Keratinocyte (primary cell): Measurements from ENCODE around the gene DSCAML1. TPM values are rescaled to one million over a fixed set of nuclear protein-coding genes. Genes with fewer than 3 reads are reported as not detected.

Experiments
- DNase-seq: peaks from one replicate; pipeline ENCODE4 v3.0.0-alpha.2; 2011; ENCODE audit warnings: low read depth, missing footprints, low spot score
- FAIRE-seq: peaks from 2 replicates; lab custom pipeline; 2011; peaks lifted over from hg19 to GRCh38; lab: Jason Lieb, UNC
- H2AFZ ChIP-seq: 2 replicates; pipeline ENCODE4 v1.6.0; 2012; ENCODE audit warnings: low read length, control low read depth, inconsistent platforms; ENCODE audit not compliant: control insufficient read depth
- H3K27ac ChIP-seq: 2 replicates; pipeline ENCODE4 v1.5.1; 2011; ENCODE audit warnings: low read length; ENCODE audit not compliant: control insufficient read depth, insufficient read depth
- H3K27me3 ChIP-seq: 3 replicates; pipeline ENCODE4 v1.6.0; 2011; ENCODE audit warnings: low read length; ENCODE audit not compliant: control insufficient read depth, insufficient read depth; ENCODE audit errors: extremely low read depth
- H3K36me3 ChIP-seq, 2 experiments: 2 replicates in 1 of 2; 3 replicates in 1 of 2; pipeline ENCODE4 v1.5.1; 2011; ENCODE audit warnings: low read length in 2 of 2, mild to moderate bottlenecking in 1 of 2; ENCODE audit not compliant: control insufficient read depth in 2 of 2, insufficient read depth in 2 of 2; ENCODE audit errors: extremely low read depth in 1 of 2
- H3K4me1 ChIP-seq: 3 replicates; pipeline ENCODE4 v1.5.1; 2011; ENCODE audit warnings: low read length; ENCODE audit not compliant: control insufficient read depth, insufficient read depth; ENCODE audit errors: extremely low read depth
- H3K4me2 ChIP-seq: 3 replicates; pipeline ENCODE4 v1.6.0; 2011; ENCODE audit warnings: low read depth, low read length; ENCODE audit not compliant: control insufficient read depth, insufficient read depth; ENCODE audit errors: extremely low read depth
- H3K4me3 ChIP-seq, 3 experiments: fragments of 200-600 bp in 1 of 3; sonication (generic) in 1 of 3; 2 replicates in 2 of 3; 3 replicates in 1 of 3; pipeline ENCODE4 v1.5.1; 2011 to 2016; ENCODE audit warnings: low read length in 3 of 3, mild to moderate bottlenecking in 3 of 3, control low read depth in 2 of 3, inconsistent platforms in 1 of 3, low read depth in 1 of 3, mixed read lengths in 1 of 3, mixed run types in 1 of 3, moderate library complexity in 1 of 3; ENCODE audit not compliant: control insufficient read depth in 2 of 3, insufficient read depth in 2 of 3; ENCODE audit errors: extremely low read depth in 1 of 3
- H3K79me2 ChIP-seq: 2 replicates; pipeline ENCODE4 v1.6.0; 2012; ENCODE audit warnings: low read length; ENCODE audit not compliant: control insufficient read depth, insufficient read depth
- H3K9ac ChIP-seq: 3 replicates; pipeline ENCODE4 v1.6.0; 2011; ENCODE audit warnings: low read length; ENCODE audit not compliant: control insufficient read depth, insufficient read depth; ENCODE audit errors: extremely low read depth
- H3K9me1 ChIP-seq: 3 replicates; pipeline ENCODE4 v1.6.0; 2011; ENCODE audit warnings: low read length; ENCODE audit not compliant: control insufficient read depth, insufficient read depth; ENCODE audit errors: extremely low read depth
- H3K9me3 ChIP-seq: 2 replicates; pipeline ENCODE4 v1.5.1; 2012; ENCODE audit warnings: low read depth, low read length; ENCODE audit not compliant: control insufficient read depth
- H4K20me1 ChIP-seq: 3 replicates; pipeline ENCODE4 v1.6.0; 2011; ENCODE audit warnings: low read length; ENCODE audit not compliant: control insufficient read depth, insufficient read depth; ENCODE audit errors: extremely low read depth
- EZH2 ChIP-seq: IDR thresholded peaks from one replicate; pipeline ENCODE4 v1.6.1; 2012; ENCODE audit warnings: inconsistent platforms, mild to moderate bottlenecking, low read length, moderate library complexity
- dilution Hi-C: fragments of 300-500 bp; cut with MboI; formaldehyde crosslinking; loops from one replicate; pipeline ENCODE4 v1.7.0; 2020; ENCODE audit warnings: low sequenced_read_pairs; ENCODE audit not compliant: extremely low pct_ligation_motif_present
- polyA plus RNA-seq, 5 experiments: library from polyadenylated mRNA; depleted of rRNA in 3 of 5; stranded (reverse) in 3 of 5; stranded (forward) in 1 of 5; unstranded in 1 of 5; fragments of >200 nt; gene quantifications; 1 replicate in 1 of 5; 2 replicates in 3 of 5; 3 replicates in 1 of 5; pipeline versions ENCODE4 v1.2.1 to v1.2.3, GENCODE V29; 2011 to 2012; ENCODE audit warnings: missing spikeins in 2 of 5, low read depth in 1 of 5, low replicate concordance in 1 of 5
- TF ChIP-seq, protein P1 (sequence below), 3 experiments: IDR thresholded peaks in 1 of 3; conservative IDR thresholded peaks in 1 of 3; optimal IDR thresholded peaks in 1 of 3; 2 replicates in 2 of 3; 3 replicates in 1 of 3; pipeline versions ENCODE3 to v1.5.1; 2011; ENCODE audit warnings: low read length in 3 of 3, mild to moderate bottlenecking in 3 of 3, moderate library complexity in 2 of 3, control low read depth in 1 of 3, inconsistent platforms in 1 of 3; ENCODE audit not compliant: insufficient read depth in 2 of 3; ENCODE audit errors: extremely low read depth in 1 of 3

Gene DSCAML1
- polyA plus RNA-seq, 1 donor (not counting 4 experiments of a cell fraction or from before 2014, with no cell fraction given): not detected

DNA sequence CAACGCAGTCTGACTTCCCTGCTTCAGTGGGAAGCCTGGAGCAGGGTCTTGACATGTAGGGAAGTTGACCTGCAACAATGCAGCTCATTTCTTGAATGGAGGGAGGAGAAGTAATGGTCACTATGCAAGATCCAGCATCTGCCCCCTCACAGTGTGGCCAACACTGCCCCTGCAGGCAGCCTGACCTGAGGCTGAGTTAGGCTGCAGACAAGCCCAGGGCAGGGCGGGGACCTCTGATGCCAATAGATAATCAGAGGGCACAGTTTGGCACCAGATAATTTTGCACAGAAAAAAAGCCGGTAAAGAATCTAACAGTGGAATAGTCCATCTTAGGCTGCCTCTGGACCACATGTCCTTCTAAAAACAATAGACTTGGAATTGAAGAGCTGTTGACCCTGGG, 182.3 kb downstream of the DSCAML1 start:
- no peak overlapping the region for H3K4me3 ChIP-seq
- DNase-seq (no peak), FAIRE-seq (no peak)
- dilution Hi-C loops: no loop called here
- peaks cover 3% of the 10 kb centered on the region for H3K4me1 ChIP-seq
- no peak for TF ChIP-seq EZH2
- H3K9me1 ChIP-seq: no peaks in the 10 kb centered on the region
- no peaks in the 10 kb centered on the region for H3K79me2 ChIP-seq
- H3K9me3 ChIP-seq: no peaks in the 10 kb centered on the region
- H3K36me3 ChIP-seq: no peaks in the 10 kb centered on the region
- no peak overlapping the region for H3K9ac ChIP-seq
- H3K27ac ChIP-seq: no peak overlapping the region
- no peak overlapping the region for H2AFZ ChIP-seq
- H3K4me2 ChIP-seq: no peak overlapping the region
- peaks cover 10% of the 10 kb centered on the region for H3K27me3 ChIP-seq
- no peaks in the 10 kb centered on the region for H4K20me1 ChIP-seq

DNA sequence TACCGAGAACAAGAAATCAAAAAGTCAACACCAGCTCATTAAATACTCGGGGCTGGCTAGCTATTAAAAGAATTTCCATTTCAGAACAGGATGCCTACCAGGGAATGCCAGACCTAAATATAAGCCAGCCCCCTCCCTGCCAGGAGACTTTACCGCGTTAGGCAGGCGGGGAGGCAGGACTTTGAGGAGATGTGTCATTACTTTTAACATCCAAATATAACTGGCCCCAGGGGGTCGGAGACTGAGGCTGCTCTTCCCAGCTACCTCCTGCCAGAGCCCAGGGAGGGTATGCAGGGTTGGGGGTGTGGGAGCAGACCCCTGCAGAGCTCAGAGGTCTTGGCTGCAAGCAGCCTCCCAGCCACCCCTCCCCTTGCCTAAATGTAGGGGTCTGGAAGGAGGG, 183.5 kb downstream of the DSCAML1 start:
- dilution Hi-C loops: no loop called here
- peaks cover 10% of the 10 kb centered on the region for H3K27me3 ChIP-seq
- FAIRE-seq: no peak

More for the DNA sequence above, 183.5 kb downstream of the DSCAML1 start:
- no peak for DNase-seq
- Histone ChIP-seq H3K79me2 (no peaks in the 10 kb centered on the region), H3K9me1 (no peaks in the 10 kb centered on the region), H2AFZ (no peak overlapping the region), H3K9me3 (no peaks in the 10 kb centered on the region), H3K9ac (no peak overlapping the region), H3K4me2 (no peak overlapping the region), H3K4me3 (no peak overlapping the region), H3K27ac (no peak overlapping the region), H3K4me1 (peaks cover 3% of the 10 kb centered on the region), H4K20me1 (no peaks in the 10 kb centered on the region), H3K36me3 (no peaks in the 10 kb centered on the region)
- TF ChIP-seq EZH2: no peak
- TF ChIP-seq, protein P1, sequence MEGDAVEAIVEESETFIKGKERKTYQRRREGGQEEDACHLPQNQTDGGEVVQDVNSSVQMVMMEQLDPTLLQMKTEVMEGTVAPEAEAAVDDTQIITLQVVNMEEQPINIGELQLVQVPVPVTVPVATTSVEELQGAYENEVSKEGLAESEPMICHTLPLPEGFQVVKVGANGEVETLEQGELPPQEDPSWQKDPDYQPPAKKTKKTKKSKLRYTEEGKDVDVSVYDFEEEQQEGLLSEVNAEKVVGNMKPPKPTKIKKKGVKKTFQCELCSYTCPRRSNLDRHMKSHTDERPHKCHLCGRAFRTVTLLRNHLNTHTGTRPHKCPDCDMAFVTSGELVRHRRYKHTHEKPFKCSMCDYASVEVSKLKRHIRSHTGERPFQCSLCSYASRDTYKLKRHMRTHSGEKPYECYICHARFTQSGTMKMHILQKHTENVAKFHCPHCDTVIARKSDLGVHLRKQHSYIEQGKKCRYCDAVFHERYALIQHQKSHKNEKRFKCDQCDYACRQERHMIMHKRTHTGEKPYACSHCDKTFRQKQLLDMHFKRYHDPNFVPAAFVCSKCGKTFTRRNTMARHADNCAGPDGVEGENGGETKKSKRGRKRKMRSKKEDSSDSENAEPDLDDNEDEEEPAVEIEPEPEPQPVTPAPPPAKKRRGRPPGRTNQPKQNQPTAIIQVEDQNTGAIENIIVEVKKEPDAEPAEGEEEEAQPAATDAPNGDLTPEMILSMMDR (optimal IDR thresholded peaks at IDR 0.05 in 1 of 3, IDR thresholded peaks at IDR 0.05 in 1 of 3, conservative IDR thresholded peaks at IDR 0.05 in 1 of 3; ENCODE audit: extremely low read depth in 1 of 3, insufficient read depth in 2 of 3, low read length in 3 of 3): no peak
